Lung (tissue), 12 donors: ENCODE measurements around the gene ASTL. TPM values are rescaled to one million over a fixed set of nuclear protein-coding genes. Genes with fewer than 3 reads are reported as not detected.

ENCODE experiments used
- ATAC-seq: fragments of 200-7000 bp; cut with Tn5 transposase; one replicate; pipeline ENCODE4 v1.9.1; 2020; ENCODE audit warnings: moderate number of reproducible peaks; ENCODE audit not compliant: insufficient read depth, low FRiP score
- DNase-seq, 3 donors: peaks; one replicate each; pipeline ENCODE4 v3.0.0-alpha.2; 2013 to 2017
- H3K27ac ChIP-seq, 2 donors: one replicate each; pipeline ENCODE4 v1.5.1; 2013; ENCODE audit warnings: mild to moderate bottlenecking in 2 of 2, moderate library complexity in 2 of 2, control low read depth in 1 of 2, inconsistent platforms in 1 of 2, low read depth in 1 of 2, low read length in 1 of 2
- H3K27me3 ChIP-seq, 3 donors: one replicate each; pipeline ENCODE4 v1.5.1; 2013; ENCODE audit warnings: low read length in 2 of 3; ENCODE audit not compliant: control insufficient read depth in 3 of 3, insufficient read depth in 3 of 3
- H3K36me3 ChIP-seq, 4 donors: one replicate each; pipeline ENCODE4 v1.5.1; 2013; ENCODE audit warnings: low read length in 4 of 4, mild to moderate bottlenecking in 1 of 4, moderate library complexity in 1 of 4; ENCODE audit not compliant: control insufficient read depth in 4 of 4, insufficient read depth in 4 of 4
- H3K4me1 ChIP-seq, 5 donors: one replicate each; pipeline ENCODE4 v1.5.1; 2013; ENCODE audit warnings: low read length in 5 of 5, mild to moderate bottlenecking in 2 of 5, moderate library complexity in 1 of 5; ENCODE audit not compliant: control insufficient read depth in 5 of 5, insufficient read depth in 5 of 5
- H3K4me3 ChIP-seq: one replicate; pipeline ENCODE4 v1.5.1; 2013; ENCODE audit warnings: mild to moderate bottlenecking, control low read depth, moderate library complexity
- H3K9ac ChIP-seq, 2 donors: one replicate each; pipeline ENCODE4 v1.5.1; 2013; ENCODE audit warnings: low read length in 2 of 2, control low read depth in 1 of 2; ENCODE audit not compliant: insufficient read depth in 1 of 2
- H3K9me3 ChIP-seq, 4 donors: one replicate each; pipeline ENCODE4 v1.5.1; 2013; ENCODE audit warnings: low read length in 3 of 4, mild to moderate bottlenecking in 1 of 4, moderate library complexity in 1 of 4; ENCODE audit not compliant: control insufficient read depth in 4 of 4, insufficient read depth in 3 of 4
- CTCF ChIP-seq: IDR thresholded peaks from 2 replicates; pipeline ENCODE4 v1.5.1; 2012; ENCODE audit warnings: mild to moderate bottlenecking; ENCODE audit errors: control extremely low read depth, extremely low read depth
- WGBS, 2 donors: extraction: QIAGEN DNeasy Blood & Tissue Kit; methylation state at CpG; one replicate each; pipeline ENCODE4 v1.1.7; 2013; 5-methylcytosine and 5-hydroxymethylcytosine counted together
- polyA plus RNA-seq, 2 donors: library from polyadenylated mRNA; stranded (reverse); fragments of 200-250 nt; gene quantifications; one replicate each; pipeline ENCODE4 v1.2.1, GENCODE V29; 2013
- total RNA-seq, 2 donors: library from RNA; depleted of rRNA in 1 of 2; stranded (reverse); fragments of >200 nt in 1 of 2; gene quantifications; one replicate each; pipeline ENCODE4 v1.2.1, GENCODE V29; 2014 to 2021
- donor health status: control.
- donor health status: control.
- donor health status: Bipolar disorder and iron deficiency.
- donor health status: healthy.
- donor health status: DM: yes; HTN: yes; CAD: no.

ASTL gene
- total and polyA plus RNA-seq, 4 donors = 0.14 to 0.34 TPM; not detected in 2

GRCh38 chr2:96139181-96139758, 968 bp upstream of the ASTL start:
- ATAC-seq (no peak), DNase-seq (no peak)
- WGBS, 2 donors = 79 to 84% methylated on average over 7 of the region's 7 CpGs
- no peaks in the 10 kb centered on the region for H3K27me3 ChIP-seq
- H3K4me1 ChIP-seq = peaks cover 0 to 4% (median 0%) of the 10 kb centered on the region in 5 donors
- peak overlapping the region in 1 of 2 donors; percentile 63 for H3K9ac ChIP-seq
- no peak for TF ChIP-seq CTCF
- no peak overlapping the region for H3K4me3 ChIP-seq
- no peaks in the 10 kb centered on the region for H3K9me3 ChIP-seq
- no peak overlapping the region for H3K27ac ChIP-seq
- H3K36me3 ChIP-seq = no peaks in the 10 kb centered on the region

- no peaks in the 10 kb centered on the region for H3K36me3 ChIP-seq
- 72 to 77% methylated on average over 15 of the region's 15 CpGs for WGBS, 2 donors
- H3K27ac ChIP-seq = no peak overlapping the region
- no peak for TF ChIP-seq CTCF
- no peak overlapping the region for H3K4me3 ChIP-seq
- no peaks in the 10 kb centered on the region for H3K4me1 ChIP-seq
- H3K9ac ChIP-seq = no peak overlapping the region
- no peaks in the 10 kb centered on the region for H3K27me3 ChIP-seq
- ATAC-seq = no peak
- no peak for DNase-seq
- no peaks in the 10 kb centered on the region for H3K9me3 ChIP-seq
Measured at GRCh38 chr2:96137321-96138178, 752 bp downstream of the ASTL start.

- no peaks in the 10 kb centered on the region for H3K36me3 ChIP-seq
- H3K9ac ChIP-seq = no peak overlapping the region
- ATAC-seq (no peak), DNase-seq (no peak)
- no peak overlapping the region for H3K4me3 ChIP-seq
- TF ChIP-seq CTCF = no peak
- H3K27ac ChIP-seq = no peak overlapping the region
- no peaks in the 10 kb centered on the region for H3K4me1 ChIP-seq
- no peaks in the 10 kb centered on the region for H3K9me3 ChIP-seq
- no peaks in the 10 kb centered on the region for H3K27me3 ChIP-seq
- WGBS, 2 donors = 90 to 93% methylated on average over 8 of the region's 8 CpGs
Measured at GRCh38 chr2:96136129-96136720, 2.1 kb downstream of the ASTL start.
